Neuronal stem cell (in vitro differentiated cells): ENCODE data around the gene ABHD5.

Experiments
- DNase-seq: peaks from one replicate; pipeline ENCODE4 v3.0.0-alpha.2; 2013; ENCODE audit warnings: low spot score
- H2AFZ ChIP-seq: one replicate; pipeline ENCODE4 v1.6.1; 2013; ENCODE audit warnings: mild to moderate bottlenecking, low read length, inconsistent platforms
- H2AK5ac ChIP-seq: 2 replicates; pipeline ENCODE4 v1.6.1; 2013; ENCODE audit warnings: low read depth, mild to moderate bottlenecking, inconsistent platforms, low read length, moderate library complexity, mixed read lengths
- H2BK120ac ChIP-seq: 2 replicates; pipeline ENCODE4 v1.6.1; 2013; ENCODE audit warnings: low read depth, mild to moderate bottlenecking, inconsistent platforms, low read length, moderate library complexity, mixed read lengths
- H2BK12ac ChIP-seq: one replicate; pipeline ENCODE4 v1.6.1; 2013; ENCODE audit warnings: low read length, inconsistent platforms
- H2BK15ac ChIP-seq: 2 replicates; pipeline ENCODE4 v1.6.1; 2013; ENCODE audit warnings: mild to moderate bottlenecking, low read length, inconsistent platforms, mixed read lengths
- H2BK5ac ChIP-seq: one replicate; pipeline ENCODE4 v1.6.1; 2013; ENCODE audit warnings: inconsistent platforms, mild to moderate bottlenecking, low read length, moderate library complexity
- H3K14ac ChIP-seq: one replicate; pipeline ENCODE4 v1.6.1; 2013; ENCODE audit warnings: low read length, inconsistent platforms
- H3K18ac ChIP-seq: 2 replicates; pipeline ENCODE4 v1.6.1; 2013; ENCODE audit warnings: low read length, inconsistent platforms
- H3K23ac ChIP-seq: 2 replicates; pipeline ENCODE4 v1.6.1; 2013; ENCODE audit warnings: low read depth, mild to moderate bottlenecking, mixed read lengths, low read length, inconsistent platforms; ENCODE audit not compliant: poor library complexity
- H3K27ac ChIP-seq: replicated peaks from 3 replicates; pipeline ENCODE4 v1.5.1; 2013; ENCODE audit warnings: low read length, inconsistent platforms
- H3K27me3 ChIP-seq, 3 experiments: 2 replicates each; pipeline ENCODE4 v1.6.1; 2013; ENCODE audit warnings: low read length in 3 of 3, mild to moderate bottlenecking in 2 of 3, inconsistent platforms in 1 of 3, low read depth in 1 of 3, mixed read lengths in 1 of 3, moderate library complexity in 1 of 3; ENCODE audit not compliant: control insufficient read depth in 3 of 3, insufficient read depth in 3 of 3
- H3K36me3 ChIP-seq, 2 donors: replicated peaks in 1 of 2; 2 replicates each; pipeline ENCODE4 v1.6.1; 2013; ENCODE audit warnings: low read length in 2 of 2; ENCODE audit not compliant: control insufficient read depth in 2 of 2, insufficient read depth in 2 of 2
- H3K4ac ChIP-seq: 2 replicates; pipeline ENCODE4 v1.6.1; 2013; ENCODE audit warnings: inconsistent platforms, mild to moderate bottlenecking, low read length, moderate library complexity
- H3K4me1 ChIP-seq, 2 donors: 1 replicate in 1 of 2; 2 replicates in 1 of 2; pipeline ENCODE4 v1.6.1; 2013; ENCODE audit warnings: low read length in 2 of 2, low read depth in 1 of 2; ENCODE audit not compliant: control insufficient read depth in 2 of 2, insufficient read depth in 1 of 2
- H3K4me2 ChIP-seq: one replicate; pipeline ENCODE4 v1.6.1; 2013; ENCODE audit warnings: mild to moderate bottlenecking, low read length, inconsistent platforms; ENCODE audit not compliant: insufficient read depth, poor library complexity, severe bottlenecking
- H3K4me3 ChIP-seq, 2 donors: 2 replicates each; pipeline ENCODE4 v1.5.1; 2013; ENCODE audit warnings: low read length in 2 of 2, mild to moderate bottlenecking in 2 of 2, inconsistent platforms in 1 of 2, moderate library complexity in 1 of 2
- H3K79me1 ChIP-seq: one replicate; pipeline ENCODE4 v1.6.1; 2013; ENCODE audit warnings: low read depth, mild to moderate bottlenecking, inconsistent platforms, low read length, moderate library complexity
- H3K9ac ChIP-seq: one replicate; pipeline ENCODE4 v1.6.1; 2013; ENCODE audit warnings: mild to moderate bottlenecking, low read depth, low read length, inconsistent platforms; ENCODE audit not compliant: poor library complexity
- H3K9me3 ChIP-seq, 2 donors: replicated peaks in 1 of 2; 2 replicates each; pipeline versions ENCODE3 to v1.6.1; 2013; ENCODE audit warnings: low read length in 2 of 2, mild to moderate bottlenecking in 2 of 2, inconsistent platforms in 1 of 2, low read depth in 1 of 2, mixed read lengths in 1 of 2, moderate library complexity in 1 of 2; ENCODE audit not compliant: control insufficient read depth in 2 of 2, insufficient read depth in 1 of 2
- H4K8ac ChIP-seq: one replicate; pipeline ENCODE4 v1.6.1; 2013; ENCODE audit warnings: low read depth, mild to moderate bottlenecking, inconsistent platforms, low read length, moderate library complexity
- H4K91ac ChIP-seq: one replicate; pipeline ENCODE4 v1.6.1; 2013; ENCODE audit warnings: low read length, low read depth, mild to moderate bottlenecking, inconsistent platforms; ENCODE audit not compliant: poor library complexity
- WGBS, 2 donors: extraction: QIAGEN DNeasy Blood & Tissue Kit; methylation state at CpG; one replicate each; pipeline ENCODE4 v1.1.7; 2013; ENCODE audit warnings: missing lambda C conversion rate in 2 of 2, mixed read lengths in 1 of 2; ENCODE audit not compliant: insufficient read length in 2 of 2, insufficient replicate concordance in 1 of 2; ENCODE audit errors: extremely low coverage in 2 of 2; 5-methylcytosine and 5-hydroxymethylcytosine counted together

ABHD5 gene

GRCh38 chr3:43709022-43709421 is 18.3 kb downstream of the ABHD5 start:
- Histone ChIP-seq H3K79me1 (no peaks in the 10 kb centered on the region), H2BK12ac (no peak overlapping the region), H3K4me2 (no peak overlapping the region), H3K9me3 (no peaks in the 10 kb centered on the region), H2BK15ac (no peak overlapping the region), H3K9ac (no peak overlapping the region), H3K4me3 (no peak overlapping the region), H3K4me1 (no peaks in the 10 kb centered on the region), H3K23ac (no peak overlapping the region), H2AK5ac (no peak overlapping the region), H3K36me3 (peaks cover 0 to 29% of the 10 kb centered on the region in 2 donors), H3K27ac (no peak overlapping the region), H2BK120ac (no peak overlapping the region), H3K4ac (no peak overlapping the region), H4K91ac (no peak overlapping the region), H3K14ac (no peak overlapping the region), H2BK5ac (no peak overlapping the region), H3K27me3 (no peaks in the 10 kb centered on the region), H2AFZ (no peak overlapping the region), H4K8ac (no peak overlapping the region), H3K18ac (no peak overlapping the region)
- DNase-seq = no peak
- WGBS, 2 donors = no CpG with 5 or more reads among the region's 1 CpG

- no peak overlapping the region for H2BK15ac ChIP-seq
- no peak overlapping the region for H3K18ac ChIP-seq
- no peak overlapping the region for H2AK5ac ChIP-seq
- no peak overlapping the region for H3K14ac ChIP-seq
- H3K79me1 ChIP-seq = no peaks in the 10 kb centered on the region
- no peak overlapping the region for H2AFZ ChIP-seq
- no peaks in the 10 kb centered on the region for H3K27me3 ChIP-seq
- no peak overlapping the region for H2BK12ac ChIP-seq
- H2BK5ac ChIP-seq = no peak overlapping the region
- no peak overlapping the region for H2BK120ac ChIP-seq
- no peak overlapping the region for H3K27ac ChIP-seq
- DNase-seq = no peak
- H3K4me2 ChIP-seq = no peak overlapping the region
- no peak overlapping the region for H3K4ac ChIP-seq
- no peak overlapping the region for H3K23ac ChIP-seq
- no peak overlapping the region for H4K8ac ChIP-seq
- H4K91ac ChIP-seq = no peak overlapping the region
- no peak overlapping the region for H3K4me3 ChIP-seq
- no peaks in the 10 kb centered on the region for H3K9me3 ChIP-seq
- H3K4me1 ChIP-seq = no peaks in the 10 kb centered on the region
- peaks cover 0 to 39% of the 10 kb centered on the region in 2 donors for H3K36me3 ChIP-seq
- H3K9ac ChIP-seq = no peak overlapping the region
Measured at GRCh38 chr3:43710607-43711006, 19.9 kb downstream of the ABHD5 start.

- Histone ChIP-seq H3K9me3 (no peaks in the 10 kb centered on the region), H3K4ac (no peak overlapping the region), H4K91ac (no peak overlapping the region), H2BK12ac (no peak overlapping the region), H3K27ac (no peak overlapping the region), H2BK15ac (no peak overlapping the region), H3K4me1 (no peaks in the 10 kb centered on the region), H3K4me3 (no peak overlapping the region), H3K36me3 (peaks cover 2 to 47% of the 10 kb centered on the region in 2 donors), H3K9ac (no peak overlapping the region), H3K4me2 (no peak overlapping the region), H3K18ac (no peak overlapping the region), H3K79me1 (no peaks in the 10 kb centered on the region), H3K27me3 (no peaks in the 10 kb centered on the region), H2BK120ac (no peak overlapping the region), H3K14ac (no peak overlapping the region), H2BK5ac (no peak overlapping the region), H2AK5ac (no peak overlapping the region), H4K8ac (no peak overlapping the region), H3K23ac (no peak overlapping the region), H2AFZ (no peak overlapping the region)
- no CpG with 5 or more reads among the region's 2 CpGs for WGBS, 2 donors
- no peak for DNase-seq
Measured at GRCh38 chr3:43718296-43718695, 27.6 kb downstream of the ABHD5 start.

- Histone ChIP-seq H3K27ac (no peak overlapping the region), H3K27me3 (no peaks in the 10 kb centered on the region), H4K8ac (no peak overlapping the region), H2BK12ac (no peak overlapping the region), H3K9ac (no peak overlapping the region), H3K18ac (no peak overlapping the region), H4K91ac (no peak overlapping the region), H3K4me2 (no peak overlapping the region), H2BK5ac (no peak overlapping the region), H2AK5ac (no peak overlapping the region), H3K79me1 (no peaks in the 10 kb centered on the region), H3K36me3 (peaks cover 0 to 19% of the 10 kb centered on the region in 2 donors), H3K4me1 (peaks cover 0 to 2% of the 10 kb centered on the region in 2 donors), H2AFZ (no peak overlapping the region), H3K9me3 (no peaks in the 10 kb centered on the region), H3K4me3 (no peak overlapping the region), H2BK15ac (no peak overlapping the region), H2BK120ac (no peak overlapping the region), H3K4ac (no peak overlapping the region), H3K14ac (no peak overlapping the region), H3K23ac (no peak overlapping the region)
- DNase-seq = no peak
- no CpG with 5 or more reads among the region's 3 CpGs for WGBS, 2 donors
Measured at GRCh38 chr3:43723121-43723734, 32.5 kb downstream of the ABHD5 start.
